Upper lobe of left lung (tissue), 6 donors: ENCODE results near the gene CBX2. TPM values are rescaled to one million over a fixed set of nuclear protein-coding genes. Genes with fewer than 3 reads are reported as not detected.

Experiments
- ATAC-seq, 2 donors: fragments of 200-7000 bp; cut with Tn5 transposase; one replicate each; pipeline ENCODE4 v1.9.1; 2022; ENCODE audit warnings: mild to moderate bottlenecking in 2 of 2, moderate library complexity in 2 of 2; ENCODE audit not compliant: low FRiP score in 2 of 2
- DNase-seq, 2 donors: peaks; one replicate each; pipeline ENCODE4 v3.0.0-alpha.2; 2019 to 2020
- H3K27ac ChIP-seq, 4 donors: fragments of 200-600 bp; sonication (generic); one replicate each; pipeline ENCODE4 v1.5.1; 2016 to 2019
- H3K27me3 ChIP-seq, 4 donors: fragments of 200-600 bp; sonication (generic); one replicate each; pipeline ENCODE4 v1.5.1; 2017 to 2019
- H3K36me3 ChIP-seq, 4 donors: fragments of 200-600 bp; sonication (generic); one replicate each; pipeline ENCODE4 v1.5.1; 2016 to 2019
- H3K4me1 ChIP-seq, 4 donors: fragments of 200-600 bp; sonication (generic); one replicate each; pipeline ENCODE4 v1.5.1; 2018 to 2019
- H3K4me3 ChIP-seq, 4 donors: fragments of 200-600 bp; sonication (generic); one replicate each; pipeline ENCODE4 v1.5.1; 2017 to 2019; ENCODE audit warnings: mild to moderate bottlenecking in 2 of 4, moderate library complexity in 1 of 4
- H3K9me3 ChIP-seq, 4 donors: fragments of 200-600 bp; sonication (generic); one replicate each; pipeline ENCODE4 v1.5.1; 2018 to 2019
- CTCF ChIP-seq, 6 experiments: fragments of 450-650 bp in 4 of 6; fragments of 200-600 bp in 2 of 6; sonication (generic) in 2 of 6; IDR thresholded peaks; one replicate each; pipeline ENCODE4 v1.5.1; 2016 to 2019; ENCODE audit warnings: antibody characterized with exemption in 6 of 6
- EP300 ChIP-seq, 4 donors: sonication (generic); formaldehyde crosslinking; IDR thresholded peaks; one replicate each; pipeline ENCODE4 v1.5.1; 2017; ENCODE audit warnings: antibody characterized with exemption in 4 of 4, control low read depth in 2 of 4
- POLR2A ChIP-seq, 4 donors: fragments of 450-650 bp; IDR thresholded peaks; one replicate each; pipeline ENCODE4 v1.5.1; 2016 to 2017; ENCODE audit warnings: antibody characterized with exemption in 4 of 4, mild to moderate bottlenecking in 2 of 4
- POLR2AphosphoS5 ChIP-seq, 2 donors: sonication (generic); formaldehyde crosslinking; IDR thresholded peaks; one replicate each; pipeline ENCODE4 v1.5.1; 2017; ENCODE audit warnings: antibody characterized with exemption in 2 of 2
- WGBS, 2 donors: methylation state at CpG; one replicate each; pipeline ENCODE4 v1.1.5; 2017 to 2018; 5-methylcytosine and 5-hydroxymethylcytosine counted together
- total RNA-seq, 6 donors: library from RNA; depleted of rRNA in 4 of 6; stranded (reverse); fragments of >200 nt in 4 of 6; gene quantifications; one replicate each; pipeline versions ENCODE4 v1.1.0 to v1.2.1, GENCODE V29; 2016 to 2021
- donor health status: DM: no; HTN: no; CAD: no; lungs with moderate emphysema.
- donor health status: DM: no; HTN: yes; CAD: no; lungs with severe emphysema.

The CBX2 gene
- total RNA-seq, 6 donors from 2014 or later = 0.89 to 4.7 (median 1.5) TPM

GRCh38 chr17:79749156-79749815 lies 28.7 kb upstream of the CBX2 start:
- H3K27ac ChIP-seq = no peak overlapping the region
- H3K4me1 ChIP-seq = peaks cover 0 to 20% (median 6%) of the 10 kb centered on the region in 4 donors
- no peaks in the 10 kb centered on the region for H3K36me3 ChIP-seq
- no peak for TF ChIP-seq POLR2AphosphoS5 (IDR thresholded peaks at IDR 0.05)
- no peak for TF ChIP-seq CTCF (IDR thresholded peaks at IDR 0.05)
- TF ChIP-seq EP300 (IDR thresholded peaks at IDR 0.05) = no peak
- no peak for TF ChIP-seq POLR2A (IDR thresholded peaks at IDR 0.05)
- no peaks in the 10 kb centered on the region for H3K9me3 ChIP-seq
- no peak for ATAC-seq
- DNase-seq = no peak
- H3K4me3 ChIP-seq = no peak overlapping the region
- peaks cover 0 to 37% (median 19%) of the 10 kb centered on the region in 4 donors for H3K27me3 ChIP-seq
- 69 to 76% methylated on average over 3 of the region's 3 CpGs for WGBS, 2 donors

GRCh38 chr17:79749958-79750357 lies 28.0 kb upstream of the CBX2 start:
- TF ChIP-seq POLR2A (IDR thresholded peaks at IDR 0.05) (no peak), EP300 (IDR thresholded peaks at IDR 0.05) (no peak), CTCF (IDR thresholded peaks at IDR 0.05) (no peak), POLR2AphosphoS5 (IDR thresholded peaks at IDR 0.05) (no peak)
- DNase-seq = no peak

GRCh38 chr17:79750650-79751545 lies 27.1 kb upstream of the CBX2 start:
- H3K4me1 ChIP-seq = peaks cover 0 to 19% (median 6%) of the 10 kb centered on the region in 4 donors
- H3K4me3 ChIP-seq = no peak overlapping the region
- 80 to 85% methylated on average over 13 of the region's 13 CpGs for WGBS, 2 donors
- no peak for ATAC-seq
- H3K9me3 ChIP-seq = no peaks in the 10 kb centered on the region
- no peak overlapping the region for H3K27ac ChIP-seq
- TF ChIP-seq CTCF (IDR thresholded peaks at IDR 0.05) = no peak
- no peak for TF ChIP-seq POLR2AphosphoS5 (IDR thresholded peaks at IDR 0.05)
- TF ChIP-seq POLR2A (IDR thresholded peaks at IDR 0.05) = no peak
- no peak for TF ChIP-seq EP300 (IDR thresholded peaks at IDR 0.05)
- no peaks in the 10 kb centered on the region for H3K36me3 ChIP-seq
- no peak for DNase-seq
- H3K27me3 ChIP-seq = peaks cover 0 to 34% (median 19%) of the 10 kb centered on the region in 4 donors

More at GRCh38 chr17:79749958-79750357, 28.0 kb upstream of the CBX2 start:
- Histone ChIP-seq H3K27me3 (peaks cover 0 to 37% (median 19%) of the 10 kb centered on the region in 4 donors), H3K27ac (no peak overlapping the region), H3K36me3 (no peaks in the 10 kb centered on the region), H3K4me3 (no peak overlapping the region), H3K9me3 (no peaks in the 10 kb centered on the region), H3K4me1 (peaks cover 0 to 20% (median 6%) of the 10 kb centered on the region in 4 donors)
- WGBS, 2 donors = 62 to 64% methylated on average over 3 of the region's 3 CpGs
- ATAC-seq = no peak

GRCh38 chr17:79752175-79752574 lies 25.8 kb upstream of the CBX2 start:
- Histone ChIP-seq H3K4me1 (peaks cover 0 to 14% (median 6%) of the 10 kb centered on the region in 4 donors), H3K4me3 (no peak overlapping the region), H3K27ac (no peak overlapping the region), H3K9me3 (no peaks in the 10 kb centered on the region), H3K27me3 (peaks cover 0 to 23% (median 16%) of the 10 kb centered on the region in 4 donors), H3K36me3 (no peaks in the 10 kb centered on the region)
- WGBS, 2 donors = 63 to 76% methylated on average over 12 to 13 of the region's 13 CpGs
- ATAC-seq (no peak), DNase-seq (no peak)
- TF ChIP-seq EP300 (IDR thresholded peaks at IDR 0.05) (no peak), POLR2AphosphoS5 (IDR thresholded peaks at IDR 0.05) (no peak), CTCF (IDR thresholded peaks at IDR 0.05) (no peak), POLR2A (IDR thresholded peaks at IDR 0.05) (no peak)
